Measurements from ENCODE around the gene TRAF7.
A peak's percentile ranks its signal among the peaks of the same experiment; 100 is the strongest.

TRAF7 gene

DNA sequence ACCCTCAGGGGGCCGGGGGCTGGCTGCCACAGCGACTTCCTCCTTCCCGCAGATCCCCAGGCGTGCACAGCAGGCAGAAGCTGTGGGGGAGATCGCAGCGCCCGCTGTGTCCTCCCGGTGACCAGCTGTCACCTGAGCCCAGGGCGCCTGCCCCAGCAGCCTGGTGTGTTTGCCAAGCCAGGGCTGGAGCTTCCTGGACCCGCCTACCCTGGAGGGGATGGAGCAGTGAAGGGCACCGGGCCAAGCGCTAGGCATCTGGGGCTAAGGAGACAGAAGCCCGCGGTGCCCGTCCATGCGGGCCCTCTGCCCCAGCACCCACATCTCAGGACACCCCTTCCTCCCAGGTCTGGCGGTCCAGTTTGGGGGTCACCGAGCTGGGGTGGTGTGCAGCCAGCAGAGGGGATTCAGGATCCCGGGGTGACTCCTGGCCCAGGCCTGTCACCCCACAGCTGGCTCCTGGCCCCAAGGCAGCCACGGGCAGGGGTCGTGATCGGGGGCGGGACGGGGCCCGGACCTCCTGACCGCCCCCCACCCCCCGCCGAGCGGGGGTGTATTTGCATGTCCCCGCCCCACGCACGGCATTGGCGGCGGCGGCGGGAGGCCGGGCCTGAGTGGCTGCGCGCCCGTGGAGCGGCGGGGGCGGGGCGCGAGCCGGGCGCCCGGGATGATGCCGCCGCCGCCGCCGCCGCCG, 7.5 kb upstream of the TRAF7 start, which contains the start of gene RAB26:
Gene RAB26, plus strand, starts transcription at position 645 of the 691 bp plus-strand sequence. CDS start 159 bp downstream, outside the sequence.
- DNase-seq (ENCODE audit: low spot score) = peak; percentile 70

DNA sequence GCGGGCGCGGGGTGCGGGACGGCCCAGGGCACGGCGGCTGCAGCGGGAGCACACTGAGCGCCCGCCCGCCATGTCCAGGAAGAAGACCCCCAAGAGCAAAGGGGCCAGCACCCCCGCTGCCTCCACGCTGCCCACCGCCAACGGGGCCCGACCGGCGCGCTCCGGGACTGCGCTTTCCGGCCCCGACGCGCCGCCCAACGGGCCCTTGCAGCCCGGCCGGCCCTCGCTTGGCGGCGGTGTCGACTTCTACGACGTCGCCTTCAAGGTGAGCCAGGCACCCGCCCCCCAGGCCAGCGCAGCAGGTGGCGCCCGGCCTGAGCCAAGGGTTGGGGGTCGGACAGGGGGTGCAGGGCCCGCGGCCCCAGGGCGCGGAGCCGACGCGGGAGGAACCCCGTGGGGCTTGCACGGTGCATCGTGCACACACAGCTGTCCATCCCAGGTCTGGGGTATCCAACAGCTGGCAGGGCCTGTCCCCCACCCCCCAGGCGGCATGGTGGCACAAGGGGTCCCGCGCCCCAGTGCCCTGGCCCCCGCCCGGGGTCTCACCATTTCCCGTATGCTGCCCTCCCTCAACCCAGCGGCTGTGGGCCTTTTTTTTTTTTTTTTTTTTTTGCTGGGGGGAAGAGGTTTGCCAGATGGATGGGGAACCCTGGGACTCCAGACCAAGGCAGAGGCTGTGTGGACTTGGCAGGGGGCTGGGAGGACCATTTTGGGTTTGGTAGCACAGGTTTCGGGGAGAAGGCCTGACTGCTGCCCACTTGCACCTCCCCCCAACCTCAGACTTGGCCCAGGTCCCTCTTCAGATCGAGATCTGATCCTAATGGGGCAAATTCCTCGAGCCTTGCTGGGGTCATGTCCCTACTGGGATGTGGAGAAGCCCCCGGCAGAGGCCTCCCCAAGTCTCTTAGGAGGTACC, 6.6 kb upstream of the TRAF7 start:
- DNase-seq (ENCODE audit: low spot score) = no peak

DNA sequence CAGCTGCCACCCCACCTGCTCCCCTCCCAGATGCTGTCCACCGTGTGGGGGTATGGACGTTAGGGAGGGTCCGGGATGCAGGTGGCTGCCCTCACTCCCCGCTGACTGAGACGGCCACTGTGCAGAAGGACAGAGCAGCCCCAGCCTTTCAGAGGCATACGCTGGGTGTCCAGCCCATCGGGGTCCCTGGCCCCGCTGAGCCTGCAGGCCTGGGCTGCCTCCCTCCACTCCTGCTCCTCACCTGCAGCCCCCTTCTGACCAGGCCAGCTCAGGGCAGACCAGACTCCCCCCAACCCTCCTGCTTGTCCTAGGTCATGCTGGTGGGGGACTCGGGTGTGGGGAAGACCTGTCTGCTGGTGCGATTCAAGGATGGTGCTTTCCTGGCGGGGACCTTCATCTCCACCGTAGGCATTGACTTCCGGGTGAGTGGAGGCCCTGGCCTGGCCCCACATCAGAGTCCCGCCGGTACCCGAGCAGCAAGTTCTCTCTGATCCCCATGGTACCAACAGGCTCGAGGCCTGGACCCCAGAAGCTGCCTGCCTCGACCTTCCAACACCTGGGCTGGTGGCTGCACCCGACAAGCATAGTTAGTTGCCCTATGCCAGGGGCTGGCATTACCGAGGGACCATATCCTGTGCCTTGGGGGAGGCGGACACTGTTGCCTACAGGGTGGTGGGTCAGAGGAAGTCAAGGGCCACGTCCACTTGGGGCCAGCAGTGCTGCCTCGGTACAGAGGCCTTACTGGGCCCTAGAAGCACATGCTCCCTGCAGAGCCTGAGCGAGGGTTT, 5.8 kb upstream of the TRAF7 start:
- no peak for DNase-seq (ENCODE audit: low spot score)

DNA sequence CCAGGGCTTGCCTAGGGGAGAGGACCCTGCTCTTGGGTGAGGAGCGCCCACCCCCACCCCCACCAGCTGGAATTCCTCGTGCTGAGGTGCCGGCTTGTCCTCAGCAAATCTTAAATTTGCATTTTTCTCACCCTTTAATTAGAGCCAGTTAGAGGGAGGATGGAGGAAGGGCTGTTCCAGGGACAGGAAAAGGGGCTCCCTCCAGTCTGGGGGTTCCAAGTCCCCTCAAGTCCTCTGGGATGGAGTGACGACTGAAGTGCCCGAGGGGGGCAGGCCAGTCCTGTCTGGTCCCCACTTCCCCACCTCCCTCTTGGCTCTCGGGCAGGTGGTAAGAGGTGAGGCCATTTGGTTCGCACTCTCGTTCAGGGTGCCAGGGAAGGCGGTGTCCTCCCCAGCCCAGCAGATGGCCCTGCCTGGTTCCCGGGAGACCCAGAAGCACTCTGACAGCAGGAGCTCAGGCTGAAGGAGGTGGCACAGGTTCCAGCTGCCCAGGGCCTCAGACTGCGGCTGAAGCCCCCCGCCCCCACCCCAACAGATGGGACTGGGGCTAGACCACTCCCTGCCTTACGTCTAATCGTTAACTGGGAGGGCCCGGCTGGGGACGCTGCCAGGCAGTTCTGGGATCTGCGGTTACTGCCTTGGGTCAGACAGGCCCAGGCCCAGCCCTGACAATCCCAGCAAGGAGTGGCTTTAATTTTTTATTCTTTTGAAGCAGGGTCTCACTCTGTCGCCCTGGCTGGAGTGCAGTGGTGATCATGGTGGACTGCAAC, 5.0 kb upstream of the TRAF7 start:
- DNase-seq (ENCODE audit: low spot score) = no peak

DNA sequence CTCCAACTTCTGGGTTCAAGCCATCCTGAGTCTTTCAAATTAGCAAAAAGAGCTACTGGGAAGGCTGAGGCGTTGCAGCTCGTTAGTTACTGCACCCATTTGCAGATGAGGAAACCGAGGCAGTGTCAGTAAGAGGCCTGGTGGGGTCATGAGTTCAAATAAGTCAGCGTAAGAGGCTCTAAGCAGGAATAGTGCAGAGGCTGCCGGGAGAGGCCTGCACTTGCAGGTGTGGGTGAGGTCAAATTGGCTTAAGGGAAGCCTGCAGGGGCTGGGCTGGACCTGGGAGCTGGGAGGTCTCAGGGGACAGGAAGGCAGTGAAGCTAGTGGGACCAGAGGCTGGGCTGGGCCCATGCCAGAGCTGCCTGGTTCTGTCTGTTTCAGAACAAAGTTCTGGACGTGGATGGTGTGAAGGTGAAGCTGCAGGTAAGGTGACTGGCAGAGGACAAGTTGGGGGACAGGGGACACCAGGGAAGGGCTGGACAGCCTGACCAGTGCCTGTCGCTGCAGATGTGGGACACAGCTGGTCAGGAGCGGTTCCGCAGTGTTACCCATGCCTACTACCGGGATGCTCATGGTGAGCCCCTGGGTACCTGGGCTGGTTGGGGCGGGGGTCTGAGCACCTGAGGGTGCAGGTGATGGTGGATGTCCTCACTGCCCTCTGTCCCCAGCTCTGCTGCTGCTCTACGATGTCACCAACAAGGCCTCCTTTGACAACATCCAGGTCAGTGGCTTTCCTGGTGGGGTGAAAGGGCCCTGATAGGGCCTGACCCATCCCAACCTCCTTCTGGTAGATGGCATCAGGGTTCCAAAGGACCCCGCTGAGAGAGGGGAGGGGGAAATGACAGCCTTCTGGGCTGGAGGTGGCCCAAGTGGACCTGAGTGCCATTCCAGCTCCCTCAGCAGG, 4.1 kb upstream of the TRAF7 start:
- DNase-seq (ENCODE audit: low spot score) = no peak

DNA sequence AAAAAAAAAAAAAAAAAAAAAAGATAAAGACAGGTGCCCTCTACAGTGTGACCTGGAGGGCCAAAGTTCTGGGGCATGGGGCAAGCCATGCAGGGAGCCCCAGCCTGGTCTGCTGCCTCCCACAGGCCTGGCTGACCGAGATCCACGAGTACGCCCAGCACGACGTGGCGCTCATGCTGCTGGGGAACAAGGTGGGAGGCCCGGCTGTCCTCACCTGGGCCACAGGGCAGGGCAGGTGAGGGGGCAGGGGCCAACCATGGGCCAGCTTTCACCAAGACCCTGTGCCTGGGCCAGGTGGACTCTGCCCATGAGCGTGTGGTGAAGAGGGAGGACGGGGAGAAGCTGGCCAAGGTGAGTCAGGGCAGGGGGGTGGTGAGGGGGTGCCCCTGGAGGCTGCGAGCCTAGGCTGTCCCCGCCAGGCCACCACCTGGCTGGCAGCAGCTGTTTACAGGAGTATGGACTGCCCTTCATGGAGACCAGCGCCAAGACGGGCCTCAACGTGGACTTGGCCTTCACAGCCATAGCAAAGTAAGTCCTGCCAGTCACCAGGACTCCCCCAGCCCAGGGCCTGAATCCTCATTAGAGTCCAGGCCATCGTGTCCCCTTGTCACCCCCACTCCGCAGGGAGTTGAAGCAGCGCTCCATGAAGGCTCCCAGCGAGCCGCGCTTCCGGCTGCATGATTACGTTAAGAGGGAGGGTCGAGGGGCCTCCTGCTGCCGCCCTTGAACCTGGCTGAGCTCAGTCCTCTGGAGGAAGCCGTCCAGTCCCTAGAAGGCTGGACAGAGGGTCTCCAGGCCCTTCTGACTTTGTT, 2.7 kb upstream of the TRAF7 start:
- no peak for DNase-seq (ENCODE audit: low spot score)

DNA sequence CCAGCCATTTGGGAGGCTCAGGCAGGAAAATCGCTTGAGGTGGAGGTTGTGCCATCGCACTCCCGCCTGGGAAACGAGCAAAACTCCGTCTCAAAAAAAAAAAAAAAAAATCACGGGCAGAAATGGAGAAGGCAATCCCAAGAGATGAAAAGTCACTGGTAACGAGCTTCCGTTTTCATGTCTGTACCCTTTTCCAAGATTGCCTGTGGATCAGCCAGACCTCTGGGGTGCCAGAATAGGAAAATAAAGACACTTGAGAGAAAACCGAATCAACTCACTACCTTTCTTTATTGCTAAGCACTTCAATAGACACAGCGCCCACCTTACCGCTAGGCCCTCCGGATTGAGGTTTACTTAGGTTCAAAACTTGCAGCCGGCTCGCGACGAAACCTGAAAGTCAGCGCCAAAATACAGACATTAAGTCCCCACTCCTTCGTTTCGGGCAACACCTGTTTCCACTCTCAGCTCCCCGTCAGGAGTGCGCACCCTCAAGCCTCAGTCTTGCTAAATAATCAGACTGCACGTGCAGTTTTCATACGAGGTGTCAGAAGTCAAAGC, 970 bp upstream of the TRAF7 start:
- no peak for DNase-seq (ENCODE audit: low spot score)

DNA sequence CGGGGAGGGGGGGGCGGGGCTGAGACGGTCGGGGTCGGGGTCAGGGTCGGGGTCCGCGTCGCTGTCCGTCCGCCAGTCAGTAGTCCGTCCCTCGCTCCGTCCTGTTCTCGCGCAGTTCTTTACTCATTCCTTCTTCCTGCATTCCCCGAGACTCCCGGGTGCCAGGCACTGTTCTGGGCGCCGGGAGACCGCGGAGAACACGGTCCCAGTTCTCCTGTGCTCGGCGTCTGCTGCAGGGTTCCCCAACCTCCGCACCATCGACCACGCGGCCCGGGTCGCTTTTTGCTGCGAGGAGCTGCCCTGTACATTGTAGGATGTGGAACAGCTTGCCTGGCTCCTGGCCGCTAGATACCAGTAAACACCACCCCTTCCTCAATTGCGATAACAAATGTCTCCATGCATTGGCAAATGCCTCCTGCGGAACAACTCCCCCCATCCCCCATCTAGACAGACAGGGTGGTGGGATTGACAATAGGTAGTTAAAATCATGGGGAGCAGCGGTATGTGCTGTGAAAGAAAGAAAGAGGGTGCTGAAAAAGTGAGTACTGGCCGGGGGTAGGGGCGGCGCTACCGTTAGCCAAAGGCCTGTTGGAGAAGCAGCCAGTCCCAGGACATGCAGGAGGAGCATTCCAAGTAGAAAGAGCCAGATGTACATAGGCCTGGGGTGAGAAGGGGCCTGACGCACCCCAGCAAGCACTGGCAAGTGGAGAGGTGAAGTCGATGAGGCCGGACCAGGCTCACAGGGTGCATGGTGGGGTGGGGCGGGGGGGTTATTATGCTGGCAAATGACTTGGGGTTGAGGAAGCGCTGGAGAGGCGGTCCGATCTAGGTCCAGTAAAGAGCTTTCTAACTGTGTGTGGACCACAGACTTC, 631 bp downstream of the TRAF7 start:
- no peak for DNase-seq (ENCODE audit: low spot score)

DNA sequence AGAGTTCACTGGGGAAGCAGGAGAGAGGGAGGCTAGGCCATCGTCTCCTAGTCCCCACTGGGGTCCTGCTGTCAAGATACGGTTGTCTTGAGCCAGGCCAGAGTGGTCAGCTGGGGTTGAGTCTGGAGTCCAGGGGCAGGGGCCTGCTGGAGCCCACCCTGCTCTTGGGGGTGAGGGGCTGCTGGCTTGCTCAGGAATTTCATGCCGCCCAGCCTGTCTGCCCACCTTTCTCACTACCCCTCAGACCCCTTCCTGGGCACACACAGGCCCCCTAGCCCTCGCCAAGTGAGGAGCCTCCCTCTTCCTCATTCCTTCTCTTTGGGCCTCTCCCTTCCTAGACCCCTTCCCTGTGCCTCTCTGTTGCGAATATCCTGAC, 1.3 kb downstream of the TRAF7 start:
- no peak for DNase-seq (ENCODE audit: low spot score)

DNA sequence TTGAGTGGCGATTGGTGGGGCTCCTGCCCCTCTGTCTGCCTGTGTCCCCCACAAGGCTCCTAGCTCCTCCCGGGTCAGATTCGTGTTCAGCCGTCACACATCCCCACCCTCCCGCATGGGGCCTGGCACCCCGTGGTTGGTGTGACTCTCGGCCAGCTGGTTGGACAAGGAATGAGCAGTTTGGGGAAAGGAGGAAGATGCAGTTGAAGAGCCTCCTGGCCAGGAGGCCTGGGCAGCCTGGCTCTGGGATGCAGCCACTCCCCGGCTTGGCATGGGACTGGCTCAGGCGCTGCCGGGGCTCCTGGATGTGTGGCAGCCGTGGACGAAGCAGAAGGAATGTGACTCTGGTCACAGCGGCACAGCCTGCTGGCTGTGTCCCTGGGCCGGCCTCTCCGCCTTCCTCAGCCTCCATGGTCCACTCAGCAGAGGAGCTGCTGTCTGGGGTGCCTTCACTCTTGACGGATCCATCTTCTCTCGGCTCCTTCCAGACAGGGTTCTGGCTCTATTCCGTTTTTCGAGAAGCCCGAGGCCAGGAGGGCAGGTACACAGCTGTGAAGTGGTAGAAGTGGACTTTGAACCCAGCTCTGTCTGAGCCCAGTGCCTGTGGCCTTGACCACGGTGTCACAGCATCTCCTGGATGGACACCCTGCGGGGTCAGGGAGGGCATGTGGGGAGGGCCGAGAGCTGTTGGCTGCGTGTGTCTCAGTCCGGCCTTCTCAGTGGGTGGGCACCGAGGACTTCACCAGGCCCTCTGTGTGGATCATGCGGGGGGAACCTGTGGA, 2.1 kb downstream of the TRAF7 start:
- DNase-seq (ENCODE audit: low spot score) = no peak

DNA sequence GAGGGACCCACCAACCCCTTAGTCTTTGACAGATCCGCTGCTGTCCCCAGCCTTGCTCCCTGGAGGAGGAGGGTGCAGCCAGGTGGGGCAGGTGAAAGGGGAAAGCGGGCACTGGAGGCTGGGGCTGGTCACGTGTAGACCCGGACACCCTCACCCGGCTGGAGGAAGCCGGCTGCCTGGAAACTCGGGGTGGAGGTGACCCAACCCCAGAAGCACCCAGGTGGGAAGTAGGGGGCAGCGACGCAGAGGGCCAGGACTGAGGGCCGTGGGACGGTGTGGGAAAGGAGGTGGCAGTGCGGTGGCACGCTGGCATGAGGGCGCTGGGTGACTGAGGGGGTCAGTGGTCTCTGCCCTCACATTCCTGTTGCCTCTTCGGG, 2.7 kb downstream of the TRAF7 start:
- DNase-seq (ENCODE audit: low spot score) = no peak

DNA sequence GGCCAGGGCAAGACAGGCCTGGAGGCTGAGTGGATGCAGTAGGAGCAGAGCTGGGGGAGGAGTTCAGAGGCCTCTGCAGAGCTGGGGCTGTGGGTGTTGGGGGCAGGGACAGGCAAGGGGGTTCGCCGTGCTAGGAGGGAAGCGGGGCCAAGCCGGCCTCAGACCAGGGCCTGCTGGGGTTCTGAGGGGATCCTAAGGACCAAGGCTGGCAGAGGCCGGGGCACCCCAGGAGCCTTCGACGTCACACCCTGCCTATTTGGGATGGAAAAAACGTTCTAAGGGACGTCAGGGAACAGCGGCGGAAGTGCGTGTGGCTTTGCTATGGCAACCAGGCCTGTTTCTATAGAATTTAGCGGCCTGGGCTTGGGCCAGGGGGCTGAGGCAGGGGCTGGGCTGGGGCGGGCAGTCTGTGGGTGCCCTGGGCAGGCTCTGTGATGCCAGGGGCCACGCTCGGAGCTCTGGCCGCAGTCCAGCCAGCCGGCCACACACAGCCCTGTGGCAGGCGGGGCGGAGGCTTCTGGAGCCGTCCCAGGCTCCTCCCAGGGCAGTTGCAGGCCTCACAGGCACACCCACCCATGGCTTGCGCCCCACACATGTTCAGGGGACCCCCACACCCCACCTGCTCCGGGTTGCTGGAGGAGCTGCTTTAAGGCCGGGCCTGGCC, 3.7 kb downstream of the TRAF7 start:
- DNase-seq (ENCODE audit: low spot score) = peak; percentile 67

DNA sequence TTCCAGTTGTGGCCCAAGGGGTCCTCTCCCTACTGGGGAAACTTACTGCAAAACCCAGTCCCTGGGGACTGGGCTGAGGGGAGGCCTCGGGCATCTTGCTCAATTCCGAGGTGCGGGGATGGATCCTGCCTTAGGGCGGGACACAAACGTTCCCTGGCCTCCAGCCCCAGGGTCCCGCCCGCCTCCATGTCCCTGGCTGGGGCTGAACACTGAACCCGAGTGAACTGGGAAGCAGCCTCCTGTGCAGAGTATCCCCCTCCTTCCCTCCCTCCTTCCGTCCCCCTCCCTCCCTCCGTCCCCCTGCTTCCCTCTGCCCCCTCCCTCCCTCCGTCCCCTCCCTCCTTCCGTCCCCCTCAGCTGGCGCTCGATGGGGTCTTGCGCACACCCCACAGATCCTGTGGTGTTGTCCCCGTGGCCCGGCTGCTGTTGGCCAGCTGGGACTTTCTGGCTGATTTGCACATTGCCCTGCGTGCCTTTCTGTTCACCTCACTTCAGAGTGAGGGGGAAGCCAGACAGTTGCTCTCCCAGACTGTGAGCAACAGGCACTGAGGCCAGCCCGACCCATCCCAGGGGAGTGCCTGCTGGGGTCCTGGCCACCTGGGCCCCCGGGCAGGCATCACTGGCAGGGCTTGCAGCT, 5.5 kb downstream of the TRAF7 start:
- DNase-seq (ENCODE audit: low spot score) = no peak

DNA sequence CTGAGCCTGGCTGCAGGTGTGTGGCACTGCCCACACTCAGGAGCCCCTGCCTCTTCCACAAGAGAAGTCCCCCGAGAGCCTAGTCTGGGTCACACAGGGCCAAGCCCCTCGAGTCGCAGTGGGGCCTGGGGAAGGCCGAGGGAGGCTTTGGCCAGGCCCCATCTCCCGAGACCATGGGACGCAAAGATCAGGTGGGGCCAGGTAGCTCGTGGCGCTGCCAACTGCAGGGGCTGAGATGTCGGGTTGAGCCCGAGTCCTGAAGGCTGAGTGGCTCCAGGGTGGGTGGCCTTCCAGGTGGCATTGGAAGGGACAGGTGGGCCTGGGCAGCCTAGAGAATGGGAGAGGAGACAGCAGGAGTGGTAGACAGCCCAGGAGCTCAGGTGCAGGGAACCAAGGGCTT, 6.3 kb downstream of the TRAF7 start:
- DNase-seq (ENCODE audit: low spot score) = no peak

DNA sequence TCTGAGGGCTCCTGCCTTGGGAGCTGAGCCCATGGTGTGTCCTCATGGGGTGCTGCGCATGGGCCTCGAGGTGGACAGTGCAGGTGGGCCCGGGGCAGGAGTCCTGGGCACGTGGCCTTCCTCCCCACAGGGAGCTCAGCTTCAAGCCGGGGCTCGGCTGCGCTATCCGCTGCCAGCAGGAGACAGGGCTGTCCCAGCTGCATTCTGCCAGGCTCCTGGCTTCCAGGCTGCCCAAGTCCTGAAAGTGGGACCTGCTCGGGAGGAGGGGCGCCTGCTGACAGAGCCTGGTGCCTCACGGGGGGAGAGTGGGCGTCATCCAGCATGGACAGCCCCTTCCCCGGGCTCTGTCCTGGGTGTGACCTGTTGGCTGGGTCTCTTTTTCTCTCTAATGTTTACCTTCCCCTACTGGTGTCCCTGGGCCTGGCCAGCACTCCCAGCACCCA, 7.1 kb downstream of the TRAF7 start:
- DNase-seq (ENCODE audit: low spot score) = no peak

DNA sequence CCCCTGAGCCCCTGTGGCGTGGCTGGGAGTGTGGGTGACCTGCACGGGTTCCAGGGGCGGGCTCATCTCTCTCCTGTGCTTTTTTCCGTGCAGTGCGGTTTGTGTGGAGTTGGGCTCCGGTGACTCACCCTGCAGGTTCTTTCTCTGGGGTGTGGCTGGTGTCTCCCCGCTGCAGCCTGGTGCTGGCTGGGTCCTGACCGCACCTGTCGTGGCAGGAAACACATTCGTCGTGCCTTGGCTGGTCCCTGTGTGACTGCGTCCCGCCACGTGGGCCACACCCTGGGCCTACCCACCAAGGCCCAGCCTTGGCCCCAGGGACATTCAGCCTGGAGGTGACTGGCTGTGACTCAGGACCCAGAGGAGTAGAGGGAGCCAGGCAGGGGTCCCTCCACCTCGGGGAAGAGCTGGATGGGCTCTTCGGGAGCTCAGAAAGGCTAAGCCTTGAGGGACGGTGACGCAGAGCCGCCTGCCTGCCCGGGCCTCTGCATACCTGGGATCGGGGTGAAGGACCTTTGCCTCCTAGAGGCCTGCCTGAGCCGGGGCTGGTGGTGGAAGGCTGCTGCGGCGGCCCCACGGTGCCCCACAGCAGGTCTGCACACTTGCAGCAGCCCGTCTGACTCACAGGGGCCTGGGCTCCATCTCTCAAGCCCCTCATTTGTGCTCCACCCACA, 7.8 kb downstream of the TRAF7 start:
- DNase-seq (ENCODE audit: low spot score) = no peak
